Measurements from ENCODE around the gene FASTK.

Gene FASTK

GRCh38 chr7:151082141-151083070, 1.8 kb upstream of the FASTK start:
- no peak for DNase-seq

- no peak for DNase-seq
Measured at GRCh38 chr7:151081170-151082101, 827 bp upstream of the FASTK start.

DNA sequence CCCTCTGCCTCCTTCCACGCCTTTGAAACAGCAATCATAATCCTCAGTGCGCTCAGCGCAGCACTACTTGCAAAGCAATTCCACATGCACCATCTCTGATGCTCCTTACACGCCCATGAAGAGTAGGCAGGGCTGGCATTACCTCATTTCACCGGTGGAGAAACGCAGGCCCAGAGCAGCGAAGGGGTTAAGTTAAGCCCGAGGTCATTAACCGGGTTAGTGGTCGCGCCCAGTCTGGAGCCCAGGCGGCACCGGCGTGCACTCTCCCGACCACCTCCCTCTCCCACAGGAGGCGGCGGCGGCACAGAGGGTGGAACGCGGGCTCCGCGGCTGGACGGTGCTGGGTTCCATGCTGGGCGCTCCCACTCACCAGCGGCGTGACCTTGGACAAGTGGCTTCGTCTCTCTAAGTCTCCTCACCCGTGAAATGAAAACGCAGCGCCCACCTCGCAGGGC, 515 bp downstream of the FASTK start:
- DNase-seq, result no peak

GRCh38 chr7:151079199-151079910, 1.3 kb downstream of the FASTK start:
- DNase-seq, result no peak

DNA sequence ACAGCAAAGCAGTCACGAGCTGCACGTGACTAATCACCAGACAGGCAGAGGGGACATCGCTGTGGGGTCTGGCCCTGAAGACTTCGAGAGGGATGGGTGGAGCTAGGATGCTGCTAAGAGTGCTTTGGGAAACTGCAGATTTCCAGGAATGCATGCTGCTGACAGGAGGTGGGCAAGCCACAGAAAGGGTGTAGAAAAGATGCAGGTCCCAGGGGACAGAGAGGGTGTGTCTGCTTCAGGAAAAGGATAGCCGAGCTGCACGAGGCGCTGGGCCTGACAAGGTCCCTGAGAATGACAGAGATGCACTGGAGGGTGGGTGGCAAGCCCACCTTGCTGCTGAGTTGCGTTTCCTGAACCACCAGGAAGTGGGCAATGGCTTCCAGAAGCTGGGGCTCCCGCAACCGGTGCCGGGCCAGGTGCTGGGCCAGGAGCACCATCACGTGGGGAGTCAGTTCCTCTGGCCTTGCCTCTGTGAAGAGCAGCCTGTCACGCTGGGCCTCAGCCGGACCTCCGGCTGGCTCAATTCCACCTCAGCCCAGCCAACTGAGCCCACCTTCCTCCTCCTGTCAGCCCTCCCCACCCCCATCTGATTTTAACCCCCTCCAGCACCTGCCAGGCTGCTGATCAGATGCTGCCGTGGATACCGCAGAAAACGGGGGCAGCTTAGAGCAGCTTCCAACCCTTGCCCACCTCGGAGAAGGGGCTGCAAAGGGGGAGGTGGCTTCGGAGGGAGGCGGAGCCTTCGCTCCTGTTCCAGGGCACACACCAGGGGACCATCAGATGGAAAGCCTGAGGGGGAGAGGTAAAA, 2.2 kb downstream of the FASTK start:
- no peak for DNase-seq

DNA sequence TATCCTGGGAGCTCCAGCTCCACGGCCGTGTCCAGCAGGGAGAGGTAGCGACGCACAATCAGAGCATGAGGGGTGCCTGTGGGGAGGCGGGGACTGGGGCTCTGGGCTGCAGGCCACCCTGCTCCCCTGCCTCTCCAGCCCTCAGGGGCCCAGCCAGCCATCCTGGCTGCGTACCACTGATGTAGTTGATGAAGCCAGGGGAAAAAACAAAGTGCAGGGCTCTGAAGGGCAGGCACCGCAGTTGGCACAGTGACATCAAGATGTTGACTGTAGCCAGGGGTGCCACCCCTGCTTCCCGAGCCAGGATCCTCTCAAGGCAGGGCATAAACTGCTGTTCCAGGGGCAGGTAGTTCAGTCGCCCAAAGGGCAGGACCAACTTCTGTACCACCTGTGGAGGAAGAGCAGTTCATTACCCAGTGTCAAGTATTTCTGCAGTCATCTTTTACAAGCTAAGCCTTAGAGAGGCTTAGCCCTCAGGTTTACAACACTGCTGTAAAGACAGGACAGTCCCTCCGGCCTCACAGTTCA, 2.8 kb downstream of the FASTK start:
- DNase-seq, result no peak

DNA sequence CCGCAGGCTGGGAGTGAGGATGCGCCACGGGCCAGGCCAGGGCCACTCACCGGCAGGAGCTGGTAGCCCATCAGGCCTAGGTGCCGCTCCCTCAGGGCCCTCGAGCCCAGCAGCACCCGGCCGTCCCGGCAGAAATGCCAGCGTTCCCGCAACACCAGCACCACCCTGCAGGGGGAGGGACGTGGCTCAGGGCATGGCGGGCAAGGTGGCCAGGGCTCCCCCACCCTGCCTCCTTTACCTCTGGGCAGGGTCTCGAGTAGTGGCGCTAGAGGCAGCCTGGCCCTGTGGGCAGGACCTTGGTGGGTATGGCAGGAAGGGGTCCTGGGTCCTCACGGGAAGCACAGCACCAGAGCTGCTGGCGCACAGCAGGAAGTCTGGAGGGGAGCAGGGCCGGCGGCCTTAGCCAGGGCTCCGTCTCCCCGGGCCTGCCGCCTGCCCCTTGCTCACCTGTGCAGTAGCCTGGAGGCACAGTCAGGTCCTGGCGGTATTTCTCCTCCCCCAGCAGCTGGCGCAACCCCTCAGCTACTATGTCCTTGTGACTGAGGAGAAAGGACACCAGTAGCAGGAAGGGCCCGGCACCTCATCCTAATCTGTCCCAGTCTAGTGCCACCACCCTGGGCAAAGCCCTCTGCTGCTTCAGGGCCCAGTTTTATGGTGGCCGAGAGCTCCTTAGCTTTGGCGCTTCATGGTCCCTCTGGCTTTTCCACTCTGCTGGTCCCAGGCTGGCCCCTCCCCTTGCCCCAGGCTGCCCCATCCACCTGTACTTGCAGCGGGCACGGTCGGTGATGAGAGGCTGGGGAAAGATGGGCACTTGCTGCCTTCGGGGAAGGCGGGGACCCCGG, 3.5 kb downstream of the FASTK start:
- no peak for DNase-seq

GRCh38 chr7:151075978-151076426, 4.6 kb downstream of the FASTK start:
- no peak for DNase-seq

DNA sequence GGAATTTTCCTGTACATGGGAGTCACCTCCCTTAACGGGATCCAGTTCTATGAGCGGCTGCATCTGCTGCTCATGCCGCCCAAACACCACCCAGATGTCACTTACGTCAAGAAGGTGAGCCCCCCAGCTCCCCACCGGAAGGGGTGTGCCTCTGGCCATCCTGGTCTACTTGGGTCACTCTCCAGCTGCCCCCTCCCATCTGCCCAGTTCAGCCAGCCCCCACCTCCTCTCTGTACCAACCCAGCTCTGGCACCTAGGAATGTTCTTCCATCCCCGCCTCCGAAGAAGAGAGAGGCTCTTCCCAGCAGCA, 5.0 kb downstream of the FASTK start:
- DNase-seq, result no peak

- DNase-seq, result no peak
Measured at GRCh38 chr7:151074817-151075661, 5.6 kb downstream of the FASTK start.

DNA sequence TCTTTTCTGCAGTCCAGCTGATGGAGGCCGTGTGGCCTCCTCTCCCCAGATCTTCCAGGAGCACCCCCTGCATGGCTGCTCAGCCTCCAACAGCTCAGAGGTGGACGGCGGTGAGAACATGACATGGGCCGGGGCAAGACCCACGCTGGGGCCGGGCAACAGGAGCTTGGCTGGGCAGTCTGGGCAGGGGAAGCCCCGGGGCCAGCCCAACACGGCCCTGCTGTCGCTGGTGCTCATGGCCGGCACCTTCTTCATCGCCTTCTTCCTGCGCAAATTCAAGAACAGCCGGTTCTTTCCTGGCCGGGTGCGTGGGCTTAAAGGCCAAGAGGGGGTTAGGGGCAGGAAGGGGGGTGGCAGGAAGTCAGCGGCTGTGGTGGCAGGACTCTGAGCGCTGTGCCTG, 6.6 kb downstream of the FASTK start:
- no peak for DNase-seq

DNA sequence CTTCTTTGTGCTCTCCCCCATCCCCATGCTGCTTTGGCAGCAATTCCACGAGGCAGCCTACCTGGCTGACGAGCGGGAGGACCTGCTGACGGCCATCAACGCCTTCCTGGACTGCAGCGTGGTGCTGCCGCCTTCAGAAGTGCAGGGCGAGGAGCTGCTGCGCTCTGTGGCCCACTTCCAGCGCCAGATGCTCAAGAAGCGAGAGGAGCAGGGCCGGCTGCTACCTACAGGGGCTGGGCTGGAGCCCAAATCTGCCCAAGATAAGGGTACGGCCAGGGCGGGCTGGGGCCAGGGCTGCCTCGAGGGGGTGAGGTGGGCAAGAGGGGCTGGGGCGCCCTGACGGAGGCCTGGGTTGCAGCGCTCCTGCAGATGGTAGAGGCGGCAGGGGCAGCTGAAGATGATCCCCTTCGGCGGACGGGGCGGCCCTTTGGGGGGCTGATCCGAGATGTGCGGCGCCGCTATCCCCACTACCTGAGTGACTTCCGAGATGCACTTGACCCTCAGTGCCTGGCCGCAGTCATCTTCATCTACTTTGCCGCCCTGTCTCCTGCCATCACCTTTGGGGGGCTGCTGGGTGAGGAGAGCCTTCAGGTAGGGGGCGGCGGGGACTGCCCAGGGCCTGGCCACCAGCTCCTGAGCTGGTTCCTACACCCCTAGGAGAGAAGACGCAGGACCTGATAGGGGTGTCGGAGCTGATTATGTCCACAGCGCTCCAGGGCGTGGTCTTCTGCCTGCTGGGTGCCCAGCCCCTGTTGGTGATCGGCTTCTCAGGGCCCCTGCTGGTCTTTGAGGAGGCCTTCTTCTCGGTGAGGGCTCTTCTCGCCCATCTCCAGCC, 9.4 kb downstream of the FASTK start:
- no peak for DNase-seq

DNA sequence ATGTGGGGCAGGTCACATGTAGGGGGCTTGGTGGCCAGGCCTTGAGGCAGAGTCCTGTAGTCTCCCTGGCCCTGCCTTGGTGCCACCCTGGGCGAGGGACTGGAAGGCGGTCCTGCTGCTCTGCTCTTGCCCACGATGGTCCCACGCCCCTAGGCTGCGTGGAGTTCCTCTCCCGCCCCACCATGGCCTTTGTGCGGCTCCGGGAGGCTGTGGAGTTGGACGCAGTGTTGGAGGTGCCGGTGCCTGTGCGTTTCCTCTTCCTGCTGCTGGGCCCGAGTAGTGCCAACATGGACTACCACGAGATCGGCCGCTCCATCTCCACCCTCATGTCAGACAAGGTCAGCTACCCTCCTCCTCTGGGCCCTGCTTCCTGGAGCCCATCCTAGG, 10.0 kb downstream of the FASTK start:
- no peak for DNase-seq

GRCh38 chr7:151069841-151070573, 10.6 kb downstream of the FASTK start:
- no peak for DNase-seq

DNA sequence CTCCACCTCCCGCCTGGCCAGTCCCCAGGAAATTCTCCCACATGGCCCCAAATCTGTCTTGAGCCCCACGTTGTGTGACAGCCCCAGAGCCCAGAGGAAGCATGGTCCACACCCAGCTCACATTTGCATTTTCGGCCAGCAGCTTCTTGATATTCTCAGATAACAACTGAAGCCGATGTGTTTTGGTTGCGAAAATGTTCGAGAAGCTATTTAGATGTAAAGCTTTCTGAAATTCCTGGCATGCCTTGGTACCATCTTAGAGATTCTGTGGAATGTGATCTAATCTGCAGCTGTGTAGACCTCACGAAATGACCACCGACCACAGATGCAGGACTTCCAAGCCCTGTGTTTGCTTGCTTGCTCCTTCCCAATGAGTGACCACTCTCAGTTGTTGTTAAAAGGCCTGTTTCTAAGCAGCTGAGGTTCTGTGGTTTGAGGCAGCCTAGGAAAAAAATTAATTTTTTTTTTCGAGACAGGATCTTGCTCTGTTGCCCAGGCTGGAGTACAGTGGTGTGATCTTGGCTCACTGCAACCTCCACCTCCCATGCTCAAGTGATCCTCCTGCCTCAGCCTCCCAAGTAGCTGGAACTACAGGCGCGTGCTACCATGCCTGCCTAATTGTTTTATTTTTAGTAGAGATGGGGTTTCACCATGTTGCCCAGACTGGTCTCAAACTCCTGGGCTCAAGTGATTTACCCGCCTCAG, 12.4 kb downstream of the FASTK start:
- no peak for DNase-seq

GRCh38 chr7:151066273-151066974, 14.2 kb downstream of the FASTK start:
- no peak for DNase-seq

DNA sequence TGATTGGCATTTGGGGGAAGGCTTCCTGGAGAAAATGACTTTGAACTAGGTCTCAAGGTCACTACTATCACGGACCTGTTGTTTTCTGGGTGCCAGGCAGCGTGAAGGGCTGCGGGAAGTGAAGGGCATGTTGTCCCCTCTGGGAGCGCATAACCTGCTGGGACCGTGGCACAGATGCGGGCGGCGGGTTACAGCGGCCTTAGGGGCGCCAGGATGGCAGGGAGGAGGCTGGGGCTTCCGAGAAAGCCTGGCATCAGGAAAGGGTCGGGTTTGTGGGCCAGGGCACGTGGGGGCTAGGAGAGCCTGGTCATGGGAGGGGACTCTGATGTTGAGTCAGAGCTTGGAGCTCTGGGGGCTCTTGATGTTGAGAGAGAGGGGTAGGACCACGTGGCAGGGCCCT, 15.1 kb downstream of the FASTK start:
- no peak for DNase-seq
